HK-2 (cell line): ENCODE data around the gene FAM13C.

ENCODE experiments used
- DNase-seq: peaks from one replicate; pipeline ENCODE4 v3.0.0-alpha.2; 2018; ENCODE audit not compliant: unreplicated experiment

Gene FAM13C

GRCh38 chr10:59317066-59317465, 45.3 kb downstream of the FAM13C start:
- DNase-seq, result no peak

- DNase-seq, result no peak
Observed at GRCh38 chr10:59315465-59315864, 46.9 kb downstream of the FAM13C start.

DNA sequence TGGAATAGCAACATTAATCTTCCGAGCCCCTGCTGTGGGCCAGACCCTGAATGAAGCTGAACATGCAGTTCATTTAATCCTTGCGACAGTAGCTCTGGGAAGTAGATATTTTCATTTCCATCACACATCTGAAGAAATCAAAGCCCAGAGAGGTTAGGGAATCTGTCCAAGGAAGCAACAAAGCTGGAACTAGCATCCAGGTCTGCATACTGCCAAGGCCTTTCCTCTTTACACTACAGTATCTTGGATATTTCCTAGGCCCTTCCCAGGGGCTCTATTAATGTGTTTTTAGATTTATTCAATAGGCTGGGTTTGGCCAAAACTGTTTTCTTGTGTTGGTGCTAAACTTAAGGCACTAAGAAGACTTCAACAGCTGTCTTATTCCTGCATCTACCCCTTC, 48.1 kb downstream of the FAM13C start:
- no peak for DNase-seq

DNA sequence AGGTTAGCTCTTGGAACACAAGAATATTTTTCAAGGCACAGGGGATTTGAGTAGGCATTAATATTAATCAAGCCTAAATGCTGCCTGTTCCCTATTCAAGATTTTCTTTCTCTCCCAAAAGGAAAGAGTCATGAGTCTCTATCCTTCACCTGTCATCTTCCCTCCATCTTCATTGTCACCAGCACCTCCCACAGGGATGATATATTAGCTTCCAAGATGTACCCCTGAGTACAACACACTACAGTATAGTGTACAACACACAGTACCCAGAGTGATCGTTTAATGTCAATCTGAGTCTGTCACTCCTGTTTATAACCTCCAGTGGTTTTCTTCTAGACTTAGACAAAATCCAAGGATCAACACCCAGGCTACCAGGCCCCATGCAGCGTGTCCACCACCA, 50.1 kb downstream of the FAM13C start:
- no peak for DNase-seq

DNA sequence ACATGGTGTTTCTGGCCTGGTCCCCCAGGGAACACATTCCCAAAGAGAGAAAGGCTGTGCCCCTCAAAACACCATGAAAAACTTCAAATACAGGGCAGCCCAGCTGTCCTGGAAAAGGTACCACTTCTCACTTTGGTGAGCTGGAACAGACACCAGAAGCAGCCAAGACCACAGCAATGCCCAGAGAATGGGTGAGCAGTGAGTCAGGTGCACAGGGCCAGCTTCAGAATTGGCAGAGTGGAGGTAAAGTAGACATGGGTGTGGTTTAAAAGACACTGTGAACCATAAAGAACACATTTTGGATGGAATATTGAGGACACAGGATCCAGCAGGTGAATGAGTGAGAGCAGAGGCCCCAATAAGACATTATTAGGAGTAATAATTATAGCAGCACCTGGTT, 51.3 kb downstream of the FAM13C start:
- no peak for DNase-seq

GRCh38 chr10:59310324-59310914, 51.9 kb downstream of the FAM13C start:
- DNase-seq, result no peak

DNA sequence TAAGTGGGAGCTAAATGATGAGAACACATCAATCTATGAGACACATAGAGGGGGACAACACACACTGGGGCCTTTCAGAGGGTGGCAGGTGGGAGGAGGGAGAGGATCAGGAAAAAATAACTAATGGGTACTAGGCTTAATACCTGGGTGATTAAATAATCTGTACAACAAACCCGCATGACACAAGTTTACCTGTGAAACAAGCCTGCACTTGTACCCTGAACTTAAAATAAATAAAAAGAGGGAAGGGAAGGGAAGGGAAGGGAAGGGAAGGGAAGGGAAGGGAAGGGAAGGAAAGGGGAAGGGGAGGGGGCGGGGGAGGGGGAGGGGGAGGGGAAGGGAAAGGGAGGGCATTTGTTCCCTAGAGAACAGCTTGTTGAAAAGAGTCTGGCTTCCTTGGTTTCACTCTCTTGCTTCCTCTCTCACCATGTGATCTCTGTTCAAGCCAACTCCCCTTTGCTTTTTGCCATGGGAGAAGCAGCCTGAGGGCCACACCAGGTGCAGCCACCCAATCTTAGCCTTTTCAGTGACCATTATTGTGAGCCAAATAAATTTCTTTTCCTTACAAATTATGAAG, 57.7 kb downstream of the FAM13C start:
- no peak for DNase-seq

GRCh38 chr10:59303018-59303417, 59.3 kb downstream of the FAM13C start:
- DNase-seq, result no peak

GRCh38 chr10:59302381-59302780, 60.0 kb downstream of the FAM13C start:
- no peak for DNase-seq

DNA sequence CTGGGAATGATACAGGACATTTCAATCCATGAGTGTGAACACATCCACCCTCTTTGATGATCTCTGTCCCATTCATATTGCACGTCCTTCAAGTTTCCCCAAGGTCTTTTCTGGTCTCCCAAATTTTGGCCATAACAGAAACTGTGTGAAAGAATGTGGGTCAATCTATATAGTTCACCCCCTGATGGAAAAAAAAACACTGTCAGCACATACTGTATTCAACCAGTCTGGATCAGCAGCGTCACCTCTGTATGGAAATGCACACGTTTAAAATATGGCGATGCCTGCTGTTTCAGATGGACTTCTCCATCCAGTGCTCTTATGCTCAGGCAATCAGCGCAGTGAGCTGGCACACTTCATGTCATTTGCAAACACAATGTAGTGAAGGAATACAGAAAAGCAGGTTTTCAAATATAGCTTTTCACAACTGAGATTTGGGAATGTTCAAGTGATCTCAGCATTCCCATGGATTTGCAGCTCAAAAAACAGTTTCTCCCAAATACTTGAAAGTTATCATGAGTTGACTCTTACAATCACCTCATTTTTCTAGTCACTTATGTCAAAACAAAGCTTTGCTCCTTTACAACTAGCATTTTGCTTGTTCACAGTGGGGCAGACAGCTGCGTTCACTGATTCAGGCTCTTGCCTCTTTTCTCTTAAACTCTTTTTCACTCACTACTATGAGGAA, 61.1 kb downstream of the FAM13C start:
- no peak for DNase-seq

GRCh38 chr10:59300386-59300785, 62.0 kb downstream of the FAM13C start:
- DNase-seq, result no peak

DNA sequence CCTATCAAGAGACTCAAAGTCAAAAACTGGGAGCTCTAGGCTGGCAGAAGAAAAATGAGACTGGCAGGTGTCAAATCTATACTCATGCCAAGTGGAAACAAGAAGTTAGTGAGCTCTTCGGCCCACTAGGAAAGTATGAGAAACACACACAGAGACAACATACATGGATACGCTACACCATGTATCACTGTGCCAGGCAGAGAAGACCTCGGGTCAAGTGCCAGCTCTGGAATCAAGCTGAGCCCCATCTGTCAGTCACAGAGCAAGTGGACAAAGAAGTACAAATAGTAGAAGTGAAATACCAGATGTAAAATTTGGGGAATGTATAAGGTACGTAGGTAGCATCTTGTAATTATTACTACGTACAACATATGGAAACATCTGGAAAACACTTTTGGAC, 62.4 kb downstream of the FAM13C start:
- no peak for DNase-seq

DNA sequence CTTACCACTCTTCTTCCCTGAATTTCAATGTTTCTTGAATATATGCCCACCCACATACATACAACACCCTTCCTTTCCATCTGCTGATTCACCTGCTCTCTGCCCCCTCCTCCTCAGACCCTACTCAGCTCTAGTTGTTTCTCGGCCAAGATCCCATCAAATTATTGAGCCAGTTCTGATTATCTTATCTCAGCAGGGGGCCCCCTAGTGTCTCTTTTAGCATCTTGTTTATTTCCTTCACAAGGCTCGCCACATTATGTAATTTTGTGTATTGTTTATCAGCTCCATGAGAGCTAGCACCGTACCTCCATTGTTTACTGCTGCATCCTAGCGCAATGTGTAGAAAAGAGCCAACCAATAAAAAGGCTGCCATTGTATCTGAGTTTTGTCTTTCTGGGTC, 71.9 kb downstream of the FAM13C start:
- no peak for DNase-seq

GRCh38 chr10:59289853-59290252, 72.5 kb downstream of the FAM13C start:
- DNase-seq, result no peak

- no peak for DNase-seq
Observed at GRCh38 chr10:59287587-59288255, 74.6 kb downstream of the FAM13C start.

DNA sequence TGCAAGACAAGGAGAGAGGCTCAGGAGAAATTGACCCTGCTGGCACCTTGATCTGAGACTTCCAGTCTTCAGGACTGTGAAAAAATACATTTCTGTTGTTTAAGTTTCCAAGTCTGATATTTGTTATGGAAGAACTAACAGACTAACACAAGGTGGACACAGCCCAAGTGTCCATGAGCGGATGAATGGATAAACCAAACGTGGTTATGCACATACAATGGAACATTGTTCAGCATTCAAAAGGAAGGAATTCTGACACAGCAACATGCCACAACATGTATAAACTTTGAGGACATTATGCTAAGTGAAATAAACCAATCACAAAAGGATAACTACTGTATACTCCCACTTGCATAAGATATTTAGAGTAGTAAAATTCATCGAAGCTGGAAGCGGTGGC, 76.5 kb downstream of the FAM13C start:
- DNase-seq, result no peak

- no peak for DNase-seq
Observed at GRCh38 chr10:59285073-59285472, 77.3 kb downstream of the FAM13C start.

DNA sequence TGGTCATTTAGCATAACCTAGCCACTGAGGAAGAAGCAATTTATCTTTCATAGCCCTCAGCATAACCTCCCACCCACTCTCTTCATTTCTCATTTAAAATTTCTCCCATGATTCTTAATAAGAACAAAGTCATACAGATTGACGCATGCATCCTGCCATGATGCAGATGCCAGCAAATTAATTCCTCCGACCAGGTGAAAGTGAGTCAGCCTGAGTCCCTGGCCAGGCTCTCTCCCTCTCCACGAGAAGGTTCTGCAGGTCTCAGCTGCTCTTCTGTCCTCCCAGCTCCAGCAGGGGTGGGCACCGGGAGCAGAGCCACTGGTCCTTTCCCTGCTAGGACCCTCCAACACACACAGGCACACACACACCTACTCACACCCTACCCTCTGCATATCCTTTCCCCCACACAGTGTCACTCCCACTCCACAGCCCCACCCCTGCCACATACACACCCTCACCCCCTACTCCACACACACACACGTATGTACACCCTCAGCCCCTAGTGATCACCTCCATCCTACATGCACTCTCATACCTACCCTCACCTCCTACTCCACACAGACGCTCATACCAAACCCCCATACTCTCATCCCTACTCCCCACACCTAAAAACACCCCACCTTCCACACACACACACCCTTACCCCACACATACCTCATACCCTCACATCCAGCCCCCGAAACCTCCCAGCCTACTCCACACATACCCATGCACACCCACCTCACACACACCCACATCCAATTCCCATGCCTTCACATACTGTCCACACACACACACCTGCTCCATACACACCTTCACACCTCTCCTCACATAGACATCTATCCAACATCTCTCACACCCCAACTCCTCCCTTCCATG, 78.0 kb downstream of the FAM13C start:
- no peak for DNase-seq

GRCh38 chr10:59283456-59284091, 78.8 kb downstream of the FAM13C start:
- no peak for DNase-seq

GRCh38 chr10:59281861-59282260, 80.5 kb downstream of the FAM13C start:
- no peak for DNase-seq

DNA sequence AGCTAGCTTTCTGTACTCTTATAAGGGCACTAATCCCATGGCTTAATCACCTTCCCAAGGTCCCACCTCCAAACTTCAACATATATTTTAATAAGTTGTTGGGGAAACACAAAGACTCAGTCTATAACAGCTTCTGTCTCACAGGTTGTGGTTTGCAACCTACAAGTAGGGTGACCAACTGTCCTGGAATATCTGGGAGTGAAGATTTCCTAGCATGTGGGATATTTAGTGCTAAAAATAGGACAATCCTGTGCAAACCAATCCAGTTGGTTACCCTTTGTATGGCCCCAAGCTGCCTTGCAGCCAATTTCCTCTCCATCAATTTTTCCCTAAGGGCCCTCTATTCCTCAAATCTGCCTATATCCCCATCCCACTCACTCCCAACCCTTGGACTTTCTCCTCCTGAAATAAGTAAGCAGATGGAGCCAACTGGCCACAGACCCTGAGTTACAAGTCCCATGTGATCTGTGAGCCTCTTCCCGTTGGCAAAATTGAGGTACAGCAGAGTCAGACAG, 82.3 kb downstream of the FAM13C start:
- DNase-seq, result no peak
